ENCODE results near the gene ARHGAP45.

- no peak for TF ChIP-seq CTCF (IDR thresholded peaks at IDR 0.05 in 4 of 5, conservative IDR thresholded peaks at IDR 0.05 in 1 of 5)
- TF ChIP-seq POLR2A (IDR thresholded peaks at IDR 0.05), result no peak
Observed at GRCh38 chr19:1093811-1094553, 27.0 kb downstream of the ARHGAP45 start.

Data from gastrocnemius medialis (tissue), 4 donors.